Hepatocyte (in vitro differentiated cells): Measurements from ENCODE around the gene ZDHHC14. TPM values are rescaled to one million over a fixed set of nuclear protein-coding genes. Genes with fewer than 3 reads are reported as not detected.
"Not testable (repeated sequence)": the region's sequence is repeated elsewhere in the genome, so short reads cannot be mapped to it uniquely, and the experiment has no call there.

Experiments used
- DNase-seq: peaks from one replicate; pipeline ENCODE4 v3.0.0-alpha.2; 2016; ENCODE audit warnings: low spot score
- H2AFZ ChIP-seq: fragments of 200-600 bp; sonication (generic); 2 replicates; pipeline ENCODE4 v1.6.0; 2016; ENCODE audit warnings: antibody characterized with exemption, mild to moderate bottlenecking
- H3K27ac ChIP-seq: fragments of 200-600 bp; sonication (generic); 2 replicates; pipeline ENCODE4 v1.5.1; 2016; ENCODE audit warnings: mild to moderate bottlenecking
- H3K27me3 ChIP-seq: fragments of 200-600 bp; sonication (generic); 2 replicates; pipeline ENCODE4 v1.6.1; 2016
- H3K36me3 ChIP-seq: fragments of 200-600 bp; sonication (generic); replicated peaks from 2 replicates; pipeline ENCODE4 v1.5.1; 2016; ENCODE audit warnings: low read depth; ENCODE audit not compliant: insufficient read depth
- H3K4me1 ChIP-seq: fragments of 200-600 bp; sonication (generic); 2 replicates; pipeline ENCODE4 v1.5.1; 2016; ENCODE audit warnings: mild to moderate bottlenecking, moderate library complexity; ENCODE audit not compliant: insufficient read depth
- H3K4me2 ChIP-seq: fragments of 200-600 bp; sonication (generic); 2 replicates; pipeline ENCODE4 v1.6.0; 2016
- H3K4me3 ChIP-seq: fragments of 200-600 bp; sonication (generic); 2 replicates; pipeline ENCODE4 v1.5.1; 2016; ENCODE audit warnings: mild to moderate bottlenecking
- H3K79me2 ChIP-seq: fragments of 200-600 bp; sonication (generic); 2 replicates; pipeline ENCODE4 v1.6.0; 2017; ENCODE audit warnings: mild to moderate bottlenecking
- H3K9me2 ChIP-seq: fragments of 200-600 bp; sonication (generic); replicated peaks from 2 replicates; pipeline ENCODE4 v1.6.0; 2017; ENCODE audit warnings: mild to moderate bottlenecking; ENCODE audit not compliant: insufficient read depth
- H3K9me3 ChIP-seq: fragments of 200-600 bp; sonication (generic); 2 replicates; pipeline ENCODE4 v1.5.1; 2016; ENCODE audit warnings: low read depth, mild to moderate bottlenecking
- H4K20me1 ChIP-seq: fragments of 200-600 bp; sonication (generic); 2 replicates; pipeline ENCODE4 v1.6.0; 2016; ENCODE audit warnings: mild to moderate bottlenecking; ENCODE audit not compliant: insufficient read depth, poor library complexity, severe bottlenecking
- EZH2 ChIP-seq: fragments of 200-600 bp; sonication (generic); IDR thresholded peaks from 2 replicates; pipeline ENCODE4 v1.6.1; 2016; ENCODE audit warnings: antibody characterized with exemption, mild to moderate bottlenecking, borderline replicate concordance
- EZH2phosphoT487 ChIP-seq: fragments of 200-600 bp; sonication (generic); IDR thresholded peaks from one replicate; pipeline ENCODE4 v1.6.1; 2018; ENCODE audit warnings: antibody characterized with exemption, mild to moderate bottlenecking, low read depth, moderate library complexity; ENCODE audit not compliant: unreplicated experiment, severe bottlenecking
- WGBS: methylation state at CpG from one replicate; pipeline ENCODE4 v1.1.6; 2016; ENCODE audit warnings: low lambda C conversion rate; ENCODE audit errors: missing lambda C conversion rate; 5-methylcytosine and 5-hydroxymethylcytosine counted together
- polyA plus RNA-seq: library from polyadenylated mRNA; unstranded; fragments of >200 nt; fragmentation: Nextera tagmentation; extraction: Ambion mirVana; gene quantifications from 2 replicates; pipeline ENCODE4 v1.2.1, GENCODE V29; 2016
- total RNA-seq: library from RNA; depleted of rRNA; stranded (reverse); fragments of >200 nt; gene quantifications from 2 replicates; pipeline ENCODE4 v1.2.3, GENCODE V29; 2014
- TF ChIP-seq, protein P1 (sequence below): fragments of 200-600 bp; sonication (generic); IDR thresholded peaks from 2 replicates; pipeline ENCODE4 v1.5.1; 2016; ENCODE audit warnings: antibody characterized with exemption, mild to moderate bottlenecking; ENCODE audit not compliant: poor library complexity

ZDHHC14 gene
- total and polyA plus RNA-seq, 2 experiments from 2014 or later, result 11.8 to 25.2 TPM

DNA sequence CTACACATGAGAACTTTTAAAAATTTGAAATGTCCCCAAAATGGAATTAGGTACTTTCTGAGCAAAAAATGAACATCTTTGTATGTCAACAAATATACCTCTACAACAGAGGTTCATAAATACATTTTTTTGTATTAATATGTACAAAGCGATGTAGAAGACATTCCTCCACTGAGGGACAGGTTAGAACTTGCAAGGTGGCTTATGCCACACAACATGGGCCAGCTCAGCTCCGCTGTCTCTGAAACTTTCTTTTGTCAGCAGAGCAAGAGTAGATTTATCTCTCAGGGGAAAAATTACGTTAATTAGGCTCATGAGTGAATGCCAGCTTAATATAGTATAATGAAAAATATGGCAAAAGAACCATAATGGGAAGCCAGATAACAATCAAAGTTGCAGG is 47.0 kb upstream of the ZDHHC14 start:
- no peak overlapping the region for H2AFZ ChIP-seq
- H3K4me1 ChIP-seq, result no peaks in the 10 kb centered on the region
- no peaks in the 10 kb centered on the region for H3K9me3 ChIP-seq
- no peak overlapping the region for H3K27ac ChIP-seq
- WGBS, result 84% methylated on average over 3 of the region's 3 CpGs
- H3K4me2 ChIP-seq, result no peak overlapping the region
- no peak overlapping the region for H3K4me3 ChIP-seq
- no peaks in the 10 kb centered on the region for H3K79me2 ChIP-seq
- no peaks in the 10 kb centered on the region for H3K9me2 ChIP-seq
- no peaks in the 10 kb centered on the region for H4K20me1 ChIP-seq
- no peak for TF ChIP-seq EZH2
- TF ChIP-seq EZH2phosphoT487, result no peak
- TF ChIP-seq, protein P1, sequence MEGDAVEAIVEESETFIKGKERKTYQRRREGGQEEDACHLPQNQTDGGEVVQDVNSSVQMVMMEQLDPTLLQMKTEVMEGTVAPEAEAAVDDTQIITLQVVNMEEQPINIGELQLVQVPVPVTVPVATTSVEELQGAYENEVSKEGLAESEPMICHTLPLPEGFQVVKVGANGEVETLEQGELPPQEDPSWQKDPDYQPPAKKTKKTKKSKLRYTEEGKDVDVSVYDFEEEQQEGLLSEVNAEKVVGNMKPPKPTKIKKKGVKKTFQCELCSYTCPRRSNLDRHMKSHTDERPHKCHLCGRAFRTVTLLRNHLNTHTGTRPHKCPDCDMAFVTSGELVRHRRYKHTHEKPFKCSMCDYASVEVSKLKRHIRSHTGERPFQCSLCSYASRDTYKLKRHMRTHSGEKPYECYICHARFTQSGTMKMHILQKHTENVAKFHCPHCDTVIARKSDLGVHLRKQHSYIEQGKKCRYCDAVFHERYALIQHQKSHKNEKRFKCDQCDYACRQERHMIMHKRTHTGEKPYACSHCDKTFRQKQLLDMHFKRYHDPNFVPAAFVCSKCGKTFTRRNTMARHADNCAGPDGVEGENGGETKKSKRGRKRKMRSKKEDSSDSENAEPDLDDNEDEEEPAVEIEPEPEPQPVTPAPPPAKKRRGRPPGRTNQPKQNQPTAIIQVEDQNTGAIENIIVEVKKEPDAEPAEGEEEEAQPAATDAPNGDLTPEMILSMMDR, result no peak
- H3K36me3 ChIP-seq, result no peaks in the 10 kb centered on the region
- peaks cover 9% of the 10 kb centered on the region for H3K27me3 ChIP-seq
- no peak for DNase-seq

DNA sequence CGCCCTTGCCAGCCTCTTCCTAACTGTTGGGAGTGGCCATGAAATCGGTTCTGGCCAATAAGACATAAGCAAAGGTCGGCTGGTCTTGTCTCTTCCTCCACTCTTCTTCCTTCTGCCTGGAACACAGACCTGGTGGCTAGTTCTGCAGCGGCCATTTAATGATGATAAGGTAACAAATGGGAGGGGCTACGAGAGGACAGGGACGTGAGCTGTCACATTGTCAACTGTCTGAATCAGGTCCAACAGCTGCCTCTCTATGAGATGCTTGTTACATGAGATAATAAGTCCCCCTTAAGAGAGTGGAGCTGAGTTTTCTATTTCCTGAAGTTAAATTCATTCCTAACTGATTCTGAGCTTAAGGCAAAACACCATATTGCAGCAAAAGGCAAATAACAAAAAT is 45.2 kb upstream of the ZDHHC14 start:
- Histone ChIP-seq H3K4me2 (no peak overlapping the region), H3K27ac (no peak overlapping the region), H3K9me2 (no peaks in the 10 kb centered on the region), H3K79me2 (no peaks in the 10 kb centered on the region), H4K20me1 (no peaks in the 10 kb centered on the region), H3K4me3 (no peak overlapping the region), H3K9me3 (no peaks in the 10 kb centered on the region), H3K27me3 (peaks cover 9% of the 10 kb centered on the region), H3K4me1 (no peaks in the 10 kb centered on the region), H3K36me3 (no peaks in the 10 kb centered on the region), H2AFZ (no peak overlapping the region)
- 67% methylated on average over 6 of the region's 6 CpGs for WGBS
- DNase-seq, result no peak
- no peak for TF ChIP-seq EZH2phosphoT487
- TF ChIP-seq, protein P1, result no peak
- no peak for TF ChIP-seq EZH2

DNA sequence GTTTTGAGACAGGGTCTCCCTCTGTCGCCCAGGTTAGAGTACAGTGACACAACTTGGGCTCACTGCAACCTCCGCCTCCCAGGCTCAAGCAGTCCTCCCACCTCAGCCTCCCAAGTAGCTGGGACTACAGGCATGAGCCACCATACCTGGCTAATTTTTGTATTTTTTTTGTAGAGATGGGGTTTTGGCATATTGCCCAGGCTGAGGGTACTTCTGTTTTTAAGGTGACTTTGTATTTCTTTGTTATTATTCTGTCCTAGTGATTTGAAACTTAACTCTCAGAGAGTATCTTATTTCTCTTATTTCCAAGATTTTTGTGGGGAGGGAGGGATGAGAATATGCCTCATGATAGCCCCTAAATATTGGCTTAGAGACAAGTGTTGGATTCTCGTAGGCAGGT is 43.7 kb upstream of the ZDHHC14 start:
- not testable (repeated sequence) for H3K9me2 ChIP-seq, H4K20me1 ChIP-seq, H3K4me1 ChIP-seq, H3K4me3 ChIP-seq, H3K36me3 ChIP-seq, H3K79me2 ChIP-seq, H3K4me2 ChIP-seq, H2AFZ ChIP-seq, H3K9me3 ChIP-seq, H3K27me3 ChIP-seq, DNase-seq, H3K27ac ChIP-seq
- WGBS, result 93% methylated on average over 3 of the region's 3 CpGs

DNA sequence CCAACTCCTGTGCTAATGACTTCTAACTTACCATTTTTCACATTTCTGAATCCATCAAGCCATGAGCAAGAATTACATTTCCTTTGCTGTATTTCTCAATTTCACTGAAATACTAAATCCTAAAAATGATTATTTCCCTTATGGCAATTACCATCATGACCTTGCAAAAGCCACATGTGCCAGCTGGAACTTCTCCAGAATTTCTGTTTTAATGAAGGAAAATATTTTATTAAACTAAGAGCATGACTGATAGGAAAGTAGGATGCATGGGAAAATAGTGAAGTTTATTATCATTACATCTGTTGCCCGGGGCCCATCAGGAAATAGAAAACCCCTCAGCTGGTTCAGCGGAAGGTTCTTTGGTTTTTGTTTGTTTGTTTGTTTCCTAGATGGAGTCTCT is 43.2 kb upstream of the ZDHHC14 start:
- H2AFZ ChIP-seq, result no peak overlapping the region
- 94% methylated on average over 2 of the region's 2 CpGs for WGBS
- no peaks in the 10 kb centered on the region for H3K9me3 ChIP-seq
- no peak for DNase-seq
- TF ChIP-seq EZH2 (no peak), EZH2phosphoT487 (no peak)
- TF ChIP-seq, protein P1, result no peak
- no peaks in the 10 kb centered on the region for H3K27me3 ChIP-seq
- H3K36me3 ChIP-seq, result no peaks in the 10 kb centered on the region
- H3K4me1 ChIP-seq, result no peaks in the 10 kb centered on the region
- no peak overlapping the region for H3K4me2 ChIP-seq
- no peak overlapping the region for H3K27ac ChIP-seq
- H3K9me2 ChIP-seq, result no peaks in the 10 kb centered on the region
- H3K79me2 ChIP-seq, result no peaks in the 10 kb centered on the region
- no peaks in the 10 kb centered on the region for H4K20me1 ChIP-seq
- H3K4me3 ChIP-seq, result no peak overlapping the region
